Activated CD4-positive, alpha-beta T cell treated with anti-CD3 and anti-CD28 coated beads, Interleukin-2, Interleukin-4, amounts not matched to agents 100 ng/mL and 50 ng/mL, durations not matched to agents 16 hours and 8 hours (primary cell): ENCODE data around the gene ZNF316.

Source experiments
- DNase-seq: peaks from one replicate; pipeline ENCODE4 v3.0.0-alpha.2; 2020; ENCODE audit warnings: low spot score

Gene ZNF316

GRCh38 chr7:6691609-6692106 lies 54.5 kb downstream of the ZNF316 start:
- DNase-seq = no peak

GRCh38 chr7:6700793-6701192 lies 63.7 kb downstream of the ZNF316 start:
- DNase-seq = no peak

- DNase-seq = no peak
Measured at GRCh38 chr7:6701860-6702259, 64.7 kb downstream of the ZNF316 start.
